VCaP (cell line): ENCODE results near the gene HS1BP3.
A peak's percentile ranks its signal among the peaks of the same experiment; 100 is the strongest.

Source experiments
- H3K27ac ChIP-seq: fragments of 450-650 bp; 2 replicates; pipeline ENCODE4 v1.5.1; 2017
- TF ChIP-seq, protein P1 (sequence below): fragments of 450-650 bp; conservative IDR thresholded peaks from 2 replicates; pipeline ENCODE4 v1.5.1; 2017; ENCODE audit warnings: mild to moderate bottlenecking, moderate library complexity

The HS1BP3 gene

DNA sequence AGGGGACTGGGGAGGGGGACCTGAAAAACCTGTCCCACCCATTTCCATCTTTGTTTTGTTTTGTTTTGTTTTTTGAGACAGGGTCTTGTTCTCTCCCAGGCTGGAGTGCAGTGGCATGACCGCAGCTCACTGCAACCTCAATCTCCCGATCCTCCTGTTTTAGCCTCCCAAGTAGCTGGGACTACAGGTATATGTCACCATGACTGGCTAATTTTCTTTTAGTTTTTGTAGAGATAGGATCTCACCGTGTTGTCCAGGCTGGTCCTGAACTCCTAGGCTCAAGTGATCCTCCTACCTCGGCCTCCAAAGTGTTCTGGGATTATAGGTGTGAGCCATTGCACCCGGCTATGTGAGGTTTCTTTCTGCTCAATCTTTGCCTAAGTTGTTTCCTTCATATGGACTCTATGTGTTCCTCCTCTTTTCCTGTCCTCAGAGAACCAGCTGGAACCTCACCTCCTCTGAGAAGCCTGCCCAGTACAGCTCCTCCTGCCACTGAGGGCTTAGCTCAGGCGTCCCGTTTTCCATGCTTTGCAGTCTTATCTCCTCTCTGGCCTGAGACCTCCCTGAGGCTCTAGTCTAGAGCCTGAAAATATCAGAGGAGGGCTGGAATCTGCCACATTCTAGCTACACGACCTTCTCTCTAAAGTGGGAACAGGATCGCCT lies 74.8 kb downstream of the HS1BP3 start:
- TF ChIP-seq, protein P1, sequence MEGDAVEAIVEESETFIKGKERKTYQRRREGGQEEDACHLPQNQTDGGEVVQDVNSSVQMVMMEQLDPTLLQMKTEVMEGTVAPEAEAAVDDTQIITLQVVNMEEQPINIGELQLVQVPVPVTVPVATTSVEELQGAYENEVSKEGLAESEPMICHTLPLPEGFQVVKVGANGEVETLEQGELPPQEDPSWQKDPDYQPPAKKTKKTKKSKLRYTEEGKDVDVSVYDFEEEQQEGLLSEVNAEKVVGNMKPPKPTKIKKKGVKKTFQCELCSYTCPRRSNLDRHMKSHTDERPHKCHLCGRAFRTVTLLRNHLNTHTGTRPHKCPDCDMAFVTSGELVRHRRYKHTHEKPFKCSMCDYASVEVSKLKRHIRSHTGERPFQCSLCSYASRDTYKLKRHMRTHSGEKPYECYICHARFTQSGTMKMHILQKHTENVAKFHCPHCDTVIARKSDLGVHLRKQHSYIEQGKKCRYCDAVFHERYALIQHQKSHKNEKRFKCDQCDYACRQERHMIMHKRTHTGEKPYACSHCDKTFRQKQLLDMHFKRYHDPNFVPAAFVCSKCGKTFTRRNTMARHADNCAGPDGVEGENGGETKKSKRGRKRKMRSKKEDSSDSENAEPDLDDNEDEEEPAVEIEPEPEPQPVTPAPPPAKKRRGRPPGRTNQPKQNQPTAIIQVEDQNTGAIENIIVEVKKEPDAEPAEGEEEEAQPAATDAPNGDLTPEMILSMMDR: no peak
- H3K27ac ChIP-seq: peak overlapping the region; percentile 18; the same call in 1 of the 2 replicates

GRCh38 chr2:20575414-20575813 lies 75.5 kb downstream of the HS1BP3 start:
- H3K27ac ChIP-seq: no peak overlapping the region
- TF ChIP-seq, protein P1: no peak

DNA sequence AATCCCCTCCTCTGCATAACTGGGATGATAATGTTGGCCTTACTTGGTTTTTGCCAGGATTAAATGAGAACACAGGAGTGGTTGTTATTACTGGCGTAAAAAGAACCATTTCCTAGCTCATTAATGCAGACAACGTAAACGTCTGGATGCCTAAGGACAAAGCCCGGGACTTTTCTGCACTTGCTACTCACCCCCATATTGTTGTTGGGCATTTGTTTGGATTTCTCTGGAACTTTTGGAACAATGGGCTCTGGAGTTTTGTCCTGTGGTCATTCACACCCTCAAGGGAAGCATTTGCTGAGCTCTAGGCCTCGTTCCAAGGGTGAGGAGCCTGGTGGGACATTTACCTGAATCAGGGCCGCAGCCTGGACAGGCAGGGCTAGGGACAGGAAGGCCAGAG lies 76.0 kb downstream of the HS1BP3 start:
- TF ChIP-seq, protein P1: no peak
- no peak overlapping the region for H3K27ac ChIP-seq

DNA sequence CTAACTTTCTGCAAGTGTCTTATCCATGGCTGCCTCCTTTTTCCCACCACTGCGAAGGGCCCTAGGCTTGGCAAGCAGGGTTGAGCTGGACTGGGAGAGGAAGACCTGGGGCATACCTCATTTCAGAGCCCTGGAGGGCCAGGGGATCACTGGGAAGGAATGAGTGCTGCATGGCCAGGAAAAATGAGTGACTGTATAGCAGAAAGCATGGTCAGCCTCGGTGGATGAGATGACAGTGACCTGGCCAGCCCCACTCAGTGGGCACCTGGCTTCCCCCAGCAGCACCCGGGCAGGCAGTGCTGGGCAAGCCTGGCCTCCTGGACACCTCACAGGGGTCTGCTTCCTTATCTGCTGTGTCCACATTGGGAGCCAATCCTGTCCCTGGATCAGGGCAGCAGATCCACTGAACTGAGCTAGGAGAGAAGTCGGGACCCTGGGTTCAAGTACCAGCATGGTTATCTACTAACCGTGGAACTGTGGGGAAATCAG lies 76.4 kb downstream of the HS1BP3 start:
- H3K27ac ChIP-seq: no peak overlapping the region
- TF ChIP-seq, protein P1: no peak

DNA sequence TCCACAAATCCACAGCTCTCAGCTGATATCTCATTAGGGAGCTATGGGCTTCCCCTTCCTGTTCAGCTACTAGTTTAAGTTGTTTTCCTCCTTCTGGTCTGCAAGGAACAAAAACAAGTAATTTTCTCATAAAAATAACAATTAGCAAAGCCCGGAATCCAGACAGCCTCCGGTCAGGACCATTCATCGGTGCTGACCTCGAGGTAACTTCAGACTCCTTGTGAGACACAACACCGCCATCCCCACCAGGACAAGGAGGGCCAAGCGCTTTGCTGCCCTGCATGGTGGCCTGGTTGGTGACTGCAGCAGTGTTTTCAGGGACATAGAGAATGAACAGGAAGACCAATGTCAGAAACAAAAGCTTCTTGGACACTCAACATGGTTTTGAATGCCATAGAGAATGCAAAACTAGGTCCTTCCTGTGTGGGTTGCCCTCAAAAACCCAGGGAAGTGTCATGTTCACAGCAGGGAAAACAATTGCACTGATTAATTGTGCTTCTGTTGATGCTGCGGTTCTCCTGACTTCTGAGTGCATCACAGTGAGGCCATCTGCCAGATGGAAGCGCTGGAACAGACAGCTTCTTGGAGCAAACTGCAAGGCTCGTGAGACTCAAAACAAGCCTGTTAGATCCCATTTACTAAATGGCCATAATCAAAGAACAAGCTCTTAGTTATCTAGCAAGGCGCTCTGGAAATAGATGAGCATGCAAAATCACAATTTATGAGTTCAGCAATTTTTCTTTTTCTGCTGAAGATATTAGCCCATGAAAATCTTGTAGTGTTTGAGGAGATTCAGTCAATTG lies 77.1 kb downstream of the HS1BP3 start:
- TF ChIP-seq, protein P1: no peak
- H3K27ac ChIP-seq: no peak overlapping the region

- TF ChIP-seq, protein P1: no peak
- H3K27ac ChIP-seq: no peak overlapping the region
Observed at GRCh38 chr2:20572221-20572620, 78.7 kb downstream of the HS1BP3 start.

GRCh38 chr2:20571644-20572215 lies 79.2 kb downstream of the HS1BP3 start:
- TF ChIP-seq, protein P1: no peak
- H3K27ac ChIP-seq: no peak overlapping the region
